ENCODE data around the gene FN3K.

GRCh38 chr17:82729479-82730260, 5.7 kb upstream of the FN3K start:
- TF ChIP-seq CTCF (IDR thresholded peaks at IDR 0.05) (no peak), POLR2A (IDR thresholded peaks at IDR 0.05) (no peak)

Measured in testis (tissue), 2 donors.